Measurements from ENCODE around the gene COMT. TPM values are rescaled to one million over a fixed set of nuclear protein-coding genes. Genes with fewer than 3 reads are reported as not detected.

The COMT gene
- total and polyA plus RNA-seq, 9 of the 15 experiments (the other 6 are each of a cell fraction or from before 2014, with no cell fraction given) = 12.5 to 351 (median 155) TPM

- 0 out of 6 replicates have a peak, but pooled peaks of 1 of the 3 experiments have one; percentile 33 for TF ChIP-seq ZBTB11 (CRISPR knock-in tag; IDR thresholded peaks at IDR 0.05)
- no peak for TF ChIP-seq PTRF (tag; IDR thresholded peaks at IDR 0.05)
- TF ChIP-seq ZNF232 (CRISPR knock-in tag; IDR thresholded peaks at IDR 0.05) = no peak
- no peak for TF ChIP-seq FOXJ3 (CRISPR knock-in tag; IDR thresholded peaks at IDR 0.05)
- peak in 1 of 2 experiments; percentile 3; a peak in 1 of 4 replicates for TF ChIP-seq SRF (CRISPR knock-in tag; IDR thresholded peaks at IDR 0.05)
- TF ChIP-seq BCOR (IDR thresholded peaks at IDR 0.05) = no peak
- 0 out of 2 replicates have a peak, but pooled peaks have one; percentile 17 for TF ChIP-seq CREB3L1 (IDR thresholded peaks at IDR 0.05; ENCODE audit: borderline replicate concordance, low read depth)
- 0 out of 2 replicates have a peak, but pooled peaks have one; percentile 38 for TF ChIP-seq TAF7 (tag; IDR thresholded peaks at IDR 0.05)
- no peak for TF ChIP-seq ZNF3 (CRISPR knock-in tag; IDR thresholded peaks at IDR 0.05)
- 0 out of 2 replicates have a peak, but pooled peaks have one; percentile 5 for TF ChIP-seq ZC3H11A (IDR thresholded peaks at IDR 0.05; ENCODE audit: low read depth, low read length)
- TF ChIP-seq ARNT (IDR thresholded peaks at IDR 0.05) = peak in 1 of 2 experiments; percentile 3; a peak in 1 of 4 replicates
- peak; percentile 30; the same call in 1 of the 2 replicates for TF ChIP-seq ILK (tag; IDR thresholded peaks at IDR 0.05; ENCODE audit: borderline replicate concordance, low read depth)
- TF ChIP-seq ZNF830 (CRISPR knock-in tag; IDR thresholded peaks at IDR 0.05) = 0 out of 2 replicates have a peak, but pooled peaks have one; percentile 41
- peak; percentile 13; the same call in 1 of the 2 replicates for TF ChIP-seq HDGF (IDR thresholded peaks at IDR 0.05)
- TF ChIP-seq KLF13 (tag; IDR thresholded peaks at IDR 0.05; ENCODE audit: borderline replicate concordance, low read depth) = 0 out of 2 replicates have a peak, but pooled peaks have one; percentile 41
- TF ChIP-seq ZNF561 (CRISPR knock-in tag; conservative IDR thresholded peaks at IDR 0.05) = no peak
- peak; percentile 43; the same call in 1 of the 2 replicates for TF ChIP-seq PRMT5 (CRISPR knock-in tag; IDR thresholded peaks at IDR 0.05)
- TF ChIP-seq USF2 (CRISPR knock-in tag; IDR thresholded peaks at IDR 0.05) = 0 out of 2 replicates have a peak, but pooled peaks have one; percentile 15
Observed at GRCh38 chr22:19910180-19910744, 31.3 kb upstream of the COMT start (continued).
